22Rv1 (cell line): ENCODE data around the gene COL8A1.

Source experiments
- ZFX ChIP-seq: fragments of 450-650 bp; IDR thresholded peaks from 2 replicates; pipeline ENCODE4 v1.6.1; 2017; ENCODE audit warnings: antibody characterized with exemption, borderline replicate concordance
- TF ChIP-seq, protein P1 (sequence below): fragments of 450-650 bp; IDR thresholded peaks from 2 replicates; pipeline ENCODE4 v1.5.1; 2017; ENCODE audit warnings: mild to moderate bottlenecking

DNA sequence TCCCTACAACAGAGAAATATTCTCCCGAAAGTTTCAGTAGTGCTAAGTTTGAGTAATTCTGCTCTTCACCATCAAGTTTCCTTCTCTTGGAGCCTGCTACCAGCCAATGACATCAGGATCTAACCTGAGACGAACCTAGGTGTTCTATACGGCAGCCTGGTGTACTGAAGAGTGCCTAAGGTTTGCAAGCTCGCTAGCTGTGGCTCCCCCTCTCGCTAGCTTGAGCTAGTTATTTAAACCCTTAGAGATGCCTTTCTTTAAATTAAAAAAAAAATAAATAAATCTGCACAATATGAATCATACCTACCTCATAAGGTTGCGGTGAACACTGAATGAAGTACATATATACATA is 1.4 kb upstream of the COL8A1 start:
- TF ChIP-seq, protein P1, sequence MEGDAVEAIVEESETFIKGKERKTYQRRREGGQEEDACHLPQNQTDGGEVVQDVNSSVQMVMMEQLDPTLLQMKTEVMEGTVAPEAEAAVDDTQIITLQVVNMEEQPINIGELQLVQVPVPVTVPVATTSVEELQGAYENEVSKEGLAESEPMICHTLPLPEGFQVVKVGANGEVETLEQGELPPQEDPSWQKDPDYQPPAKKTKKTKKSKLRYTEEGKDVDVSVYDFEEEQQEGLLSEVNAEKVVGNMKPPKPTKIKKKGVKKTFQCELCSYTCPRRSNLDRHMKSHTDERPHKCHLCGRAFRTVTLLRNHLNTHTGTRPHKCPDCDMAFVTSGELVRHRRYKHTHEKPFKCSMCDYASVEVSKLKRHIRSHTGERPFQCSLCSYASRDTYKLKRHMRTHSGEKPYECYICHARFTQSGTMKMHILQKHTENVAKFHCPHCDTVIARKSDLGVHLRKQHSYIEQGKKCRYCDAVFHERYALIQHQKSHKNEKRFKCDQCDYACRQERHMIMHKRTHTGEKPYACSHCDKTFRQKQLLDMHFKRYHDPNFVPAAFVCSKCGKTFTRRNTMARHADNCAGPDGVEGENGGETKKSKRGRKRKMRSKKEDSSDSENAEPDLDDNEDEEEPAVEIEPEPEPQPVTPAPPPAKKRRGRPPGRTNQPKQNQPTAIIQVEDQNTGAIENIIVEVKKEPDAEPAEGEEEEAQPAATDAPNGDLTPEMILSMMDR = no peak
- no peak for TF ChIP-seq ZFX
